Esophagus muscularis mucosa (tissue), 4 donors: ENCODE data around the gene BORCS6. TPM values are rescaled to one million over a fixed set of nuclear protein-coding genes. Genes with fewer than 3 reads are reported as not detected.

Experiments used
- DNase-seq: peaks from one replicate; pipeline ENCODE4 v3.0.0-alpha.2; 2017; ENCODE audit errors: extremely low spot score
- H3K27ac ChIP-seq, 4 donors: fragments of 200-600 bp; sonication (generic); replicated peaks in 1 of 4; 1 replicate in 3 of 4; 2 replicates in 1 of 4; pipeline ENCODE4 v1.5.1; 2016 to 2019; ENCODE audit warnings: mild to moderate bottlenecking in 1 of 4
- H3K27me3 ChIP-seq, 4 donors: fragments of 200-600 bp; sonication (generic); one replicate each; pipeline versions ENCODE4 v1.5.1 to v1.6.0; 2016 to 2019
- H3K36me3 ChIP-seq, 4 donors: fragments of 200-600 bp; sonication (generic); one replicate each; pipeline ENCODE4 v1.5.1; 2016 to 2019
- H3K4me1 ChIP-seq, 4 donors: fragments of 200-600 bp; sonication (generic); one replicate each; pipeline ENCODE4 v1.5.1; 2016 to 2019
- H3K4me3 ChIP-seq, 4 donors: fragments of 200-600 bp; sonication (generic); 1 replicate in 2 of 4; 2 replicates in 2 of 4; pipeline ENCODE4 v1.5.1; 2016 to 2019; ENCODE audit warnings: mild to moderate bottlenecking in 4 of 4, moderate library complexity in 1 of 4
- H3K9me3 ChIP-seq, 4 donors: fragments of 200-600 bp; sonication (generic); 1 replicate in 3 of 4; 2 replicates in 1 of 4; pipeline ENCODE4 v1.5.1; 2016 to 2019
- EP300 ChIP-seq: sonication (generic); formaldehyde crosslinking; IDR thresholded peaks from one replicate; pipeline ENCODE4 v1.6.1; 2017; ENCODE audit warnings: antibody characterized with exemption
- POLR2A ChIP-seq: fragments of 450-650 bp; IDR thresholded peaks from one replicate; pipeline ENCODE4 v1.6.1; 2017; ENCODE audit warnings: antibody characterized with exemption, moderate library complexity, mild to moderate bottlenecking, low read depth
- POLR2AphosphoS5 ChIP-seq, 2 donors: sonication (generic); formaldehyde crosslinking; IDR thresholded peaks; one replicate each; pipeline ENCODE4 v1.6.1; 2017; ENCODE audit warnings: antibody characterized with exemption in 2 of 2
- WGBS: methylation state at CpG from one replicate; pipeline ENCODE4 v1.1.5; 2018; 5-methylcytosine and 5-hydroxymethylcytosine counted together
- intact Hi-C: fragments of 100-400 bp; cut with DNase I; formaldehyde crosslinking; loops from one replicate; pipeline ENCODE4 v1.15.1; 2023
- total RNA-seq, 4 donors: library from RNA; depleted of rRNA; stranded (reverse); fragments of >200 nt; gene quantifications; one replicate each; pipeline versions ENCODE4 v1.1.0 to v1.2.1, GENCODE V29; 2016
- TF ChIP-seq, protein P1 (sequence below), 3 experiments: fragments of 200-600 bp in 2 of 3; fragments of 450-650 bp in 1 of 3; sonication (generic) in 2 of 3; IDR thresholded peaks; one replicate each; pipeline ENCODE4 v1.5.1; 2017 to 2019; ENCODE audit warnings: antibody characterized with exemption in 3 of 3, mild to moderate bottlenecking in 2 of 3, moderate library complexity in 1 of 3

The BORCS6 gene
- total RNA-seq, 4 donors from 2014 or later, result 8.6 to 22.4 (median 13.9) TPM

DNA sequence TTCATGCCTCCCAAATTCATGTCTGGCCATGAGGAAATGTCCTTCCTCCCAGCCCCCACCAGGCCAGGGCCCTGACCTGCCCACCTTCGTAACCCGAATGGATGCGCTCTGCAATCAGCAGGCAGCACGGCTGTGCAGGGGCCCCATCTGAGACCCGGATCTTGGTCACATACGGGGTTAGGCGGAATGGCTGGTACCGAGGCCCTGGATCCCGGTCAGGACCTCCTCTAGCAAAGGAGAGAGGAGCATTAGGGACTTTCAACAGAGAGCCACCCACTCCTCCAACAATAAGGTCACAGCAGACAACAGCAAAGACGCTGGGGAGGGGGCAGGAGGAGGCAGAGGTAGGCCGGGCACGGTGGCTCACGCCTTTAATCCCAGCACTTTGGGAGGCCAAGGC lies 41.4 kb downstream of the BORCS6 start:
- Histone ChIP-seq H3K27me3 (no peaks in the 10 kb centered on the region), H3K27ac (peak overlapping the region; percentile 94 to 100 (median 100)), H3K9me3 (no peaks in the 10 kb centered on the region), H3K4me1 (peaks cover 56 to 81% (median 80%) of the 10 kb centered on the region in 4 donors), H3K4me3 (peak overlapping the region in 1 of 4 donors; percentile 8), H3K36me3 (peaks cover 71 to 80% (median 76%) of the 10 kb centered on the region in 4 donors)
- WGBS, result 79% methylated on average over 13 of the region's 13 CpGs
- no peak for TF ChIP-seq POLR2AphosphoS5 (IDR thresholded peaks at IDR 0.05)
- intact Hi-C loops, result no loop called here
- no peak for DNase-seq

DNA sequence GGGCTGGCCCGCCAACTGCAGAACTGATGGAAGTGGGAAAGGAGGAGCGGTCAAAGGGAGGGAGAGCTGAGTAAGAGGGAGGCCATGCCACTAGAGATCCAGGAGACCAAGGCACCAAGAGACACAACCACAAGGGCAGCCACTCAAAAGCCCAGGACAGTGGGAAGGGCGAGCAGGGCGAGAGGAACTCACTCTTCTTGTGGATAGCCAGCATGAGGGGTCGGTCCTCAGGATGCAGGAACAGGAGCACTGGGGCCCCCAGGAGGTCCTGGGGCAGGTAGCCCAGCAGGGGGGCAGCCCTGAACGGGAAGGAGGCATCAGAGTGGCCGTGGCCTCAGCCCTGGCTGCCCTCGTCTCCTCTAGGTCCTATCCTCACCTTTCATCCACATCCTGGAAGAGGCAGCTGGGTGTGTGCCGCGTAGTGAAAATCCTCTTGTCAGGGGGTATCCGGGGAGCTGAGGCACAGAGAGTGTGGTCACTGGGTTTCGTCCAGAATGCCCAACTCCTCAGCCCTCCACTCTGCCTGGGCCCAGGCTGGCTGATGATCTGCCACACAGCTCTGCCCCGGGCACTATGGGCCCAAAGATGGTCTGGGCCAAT lies 42.1 kb downstream of the BORCS6 start:
- TF ChIP-seq POLR2A (no peak), POLR2AphosphoS5 (IDR thresholded peaks at IDR 0.05) (peak in 1 of 2 donors; percentile 4), EP300 (no peak)
- TF ChIP-seq, protein P1, sequence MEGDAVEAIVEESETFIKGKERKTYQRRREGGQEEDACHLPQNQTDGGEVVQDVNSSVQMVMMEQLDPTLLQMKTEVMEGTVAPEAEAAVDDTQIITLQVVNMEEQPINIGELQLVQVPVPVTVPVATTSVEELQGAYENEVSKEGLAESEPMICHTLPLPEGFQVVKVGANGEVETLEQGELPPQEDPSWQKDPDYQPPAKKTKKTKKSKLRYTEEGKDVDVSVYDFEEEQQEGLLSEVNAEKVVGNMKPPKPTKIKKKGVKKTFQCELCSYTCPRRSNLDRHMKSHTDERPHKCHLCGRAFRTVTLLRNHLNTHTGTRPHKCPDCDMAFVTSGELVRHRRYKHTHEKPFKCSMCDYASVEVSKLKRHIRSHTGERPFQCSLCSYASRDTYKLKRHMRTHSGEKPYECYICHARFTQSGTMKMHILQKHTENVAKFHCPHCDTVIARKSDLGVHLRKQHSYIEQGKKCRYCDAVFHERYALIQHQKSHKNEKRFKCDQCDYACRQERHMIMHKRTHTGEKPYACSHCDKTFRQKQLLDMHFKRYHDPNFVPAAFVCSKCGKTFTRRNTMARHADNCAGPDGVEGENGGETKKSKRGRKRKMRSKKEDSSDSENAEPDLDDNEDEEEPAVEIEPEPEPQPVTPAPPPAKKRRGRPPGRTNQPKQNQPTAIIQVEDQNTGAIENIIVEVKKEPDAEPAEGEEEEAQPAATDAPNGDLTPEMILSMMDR (IDR thresholded peaks at IDR 0.05), result no peak
- intact Hi-C loops, result no loop called here
- no peaks in the 10 kb centered on the region for H3K9me3 ChIP-seq
- H3K4me1 ChIP-seq, result peaks cover 50 to 81% (median 80%) of the 10 kb centered on the region in 4 donors
- peak overlapping the region; percentile 94 to 100 (median 100) for H3K27ac ChIP-seq
- 87% methylated on average over 10 of the region's 13 CpGs for WGBS
- H3K4me3 ChIP-seq, result no peak overlapping the region
- H3K27me3 ChIP-seq, result no peaks in the 10 kb centered on the region
- no peak for DNase-seq
- H3K36me3 ChIP-seq, result peaks cover 78 to 84% (median 81%) of the 10 kb centered on the region in 4 donors

DNA sequence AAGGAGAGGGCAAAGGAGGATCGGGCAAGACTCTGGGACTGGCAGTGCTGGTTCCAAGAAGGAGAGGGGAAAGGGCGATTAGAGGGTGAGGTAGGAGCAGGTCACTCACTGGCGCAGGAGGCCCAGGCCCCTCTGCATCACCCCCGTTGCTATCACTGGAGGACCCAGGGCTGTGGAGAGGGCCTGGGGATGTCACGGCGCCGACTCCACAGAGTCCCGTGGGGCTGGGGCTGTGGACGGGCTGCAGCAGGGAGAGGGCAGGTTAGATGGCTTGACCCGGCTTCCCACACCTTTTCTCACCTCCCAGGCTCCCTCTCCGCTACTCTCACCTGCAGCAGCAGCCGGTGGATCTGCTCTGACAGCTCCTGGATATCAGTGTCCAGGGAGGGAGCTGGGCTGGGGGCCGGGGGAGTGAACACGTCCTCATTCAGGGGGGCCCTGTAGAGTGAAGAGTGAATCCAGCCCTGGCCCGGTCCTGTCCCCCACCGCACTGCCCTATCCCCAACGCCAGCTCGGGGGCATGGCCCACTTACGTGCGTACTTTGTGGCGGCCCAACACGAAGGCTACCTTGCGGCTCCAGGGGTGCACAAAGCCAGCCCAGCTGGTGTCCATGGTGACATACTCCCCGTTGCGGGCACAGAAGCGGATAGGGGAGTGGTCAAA lies 42.7 kb downstream of the BORCS6 start:
- no peak for DNase-seq
- no peaks in the 10 kb centered on the region for H3K27me3 ChIP-seq
- H3K9me3 ChIP-seq, result no peaks in the 10 kb centered on the region
- TF ChIP-seq, protein P1 (IDR thresholded peaks at IDR 0.05), result no peak
- no peak for TF ChIP-seq POLR2AphosphoS5 (IDR thresholded peaks at IDR 0.05)
- no peak for TF ChIP-seq EP300
- TF ChIP-seq POLR2A, result no peak
- no peak overlapping the region for H3K4me3 ChIP-seq
- peaks cover 84 to 91% (median 86%) of the 10 kb centered on the region in 4 donors for H3K36me3 ChIP-seq
- 85% methylated on average over 11 of the region's 26 CpGs for WGBS
- intact Hi-C loops, result no loop called here
- peaks cover 44 to 82% (median 82%) of the 10 kb centered on the region in 4 donors for H3K4me1 ChIP-seq
- peak overlapping the region; percentile 94 to 100 (median 100) for H3K27ac ChIP-seq

DNA sequence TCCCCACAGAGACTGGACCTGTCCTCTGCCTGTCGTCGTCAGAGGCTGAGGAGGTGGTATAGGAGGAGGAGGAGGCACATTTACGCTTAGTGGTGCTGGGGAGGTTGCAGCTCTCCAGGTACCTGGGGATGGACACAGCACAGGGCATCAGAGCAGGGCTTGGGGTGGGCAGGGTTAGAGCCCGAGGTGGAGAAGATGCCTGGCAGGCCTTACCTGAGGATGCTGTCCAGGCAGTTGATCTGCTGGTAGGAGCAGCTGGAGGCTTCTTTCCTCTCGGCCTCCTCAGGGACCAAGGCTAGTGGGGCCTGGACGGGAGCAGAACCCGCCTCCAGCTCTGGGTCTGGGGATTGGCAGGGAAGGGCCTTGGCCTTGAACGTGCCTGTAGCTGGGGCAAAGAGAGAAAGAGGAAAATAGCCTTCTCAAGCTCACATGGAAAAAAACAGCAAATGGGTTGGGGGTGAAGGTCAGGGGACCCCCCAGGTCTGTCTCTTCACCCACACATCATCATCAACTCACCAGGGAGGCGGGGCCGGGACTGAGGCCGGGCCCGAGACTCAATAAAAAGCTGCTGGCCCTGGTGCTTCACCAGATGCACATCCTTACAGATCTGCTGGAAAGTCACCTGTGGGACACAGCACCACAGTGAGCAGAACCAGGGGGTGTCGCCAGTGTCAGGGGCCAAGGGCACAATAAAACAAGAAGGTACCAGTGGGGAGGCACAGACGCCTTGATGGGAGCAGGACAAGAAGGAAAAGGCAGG lies 43.4 kb downstream of the BORCS6 start:
- DNase-seq, result no peak
- Histone ChIP-seq H3K27ac (peak overlapping the region; percentile 94 to 100 (median 100)), H3K4me3 (no peak overlapping the region), H3K9me3 (no peaks in the 10 kb centered on the region), H3K36me3 (peaks cover 91 to 94% (median 93%) of the 10 kb centered on the region in 4 donors), H3K4me1 (peaks cover 47 to 89% (median 89%) of the 10 kb centered on the region in 4 donors), H3K27me3 (no peaks in the 10 kb centered on the region)
- intact Hi-C loops, result no loop called here
- TF ChIP-seq EP300 (no peak), POLR2AphosphoS5 (IDR thresholded peaks at IDR 0.05) (no peak), POLR2A (no peak)
- TF ChIP-seq, protein P1 (IDR thresholded peaks at IDR 0.05), result no peak
- WGBS, result 88% methylated on average over 14 of the region's 14 CpGs

GRCh38 chr17:8145811-8146210 lies 44.2 kb downstream of the BORCS6 start:
- Histone ChIP-seq H3K27ac (peak overlapping the region; percentile 94 to 100 (median 100)), H3K36me3 (peaks cover 99 to 100% (median 100%) of the 10 kb centered on the region in 4 donors), H3K4me1 (peaks cover 48 to 95% (median 94%) of the 10 kb centered on the region in 4 donors), H3K27me3 (no peaks in the 10 kb centered on the region), H3K4me3 (no peak overlapping the region), H3K9me3 (no peaks in the 10 kb centered on the region)
- intact Hi-C loops, result no loop called here
- TF ChIP-seq EP300 (no peak), POLR2A (no peak), POLR2AphosphoS5 (IDR thresholded peaks at IDR 0.05) (no peak)
- TF ChIP-seq, protein P1 (IDR thresholded peaks at IDR 0.05), result no peak
- WGBS, result 88% methylated on average over 10 of the region's 12 CpGs
- no peak for DNase-seq
